Naive thymus-derived CD4-positive, alpha-beta T cell (primary cell): Measurements from ENCODE around the gene LEMD2. TPM values are rescaled to one million over a fixed set of nuclear protein-coding genes. Genes with fewer than 3 reads are reported as not detected.

Experiments used
- ATAC-seq: fragments of 150-1000 bp; cut with Tn5 transposase; 2 replicates; pipeline ENCODE4 v1.10.0; 2021; ENCODE audit warnings: mild to moderate bottlenecking, moderate library complexity
- CTCF ChIA-PET: fragments of 350-600 bp; sonication (Branson Sonifier 250); formaldehyde crosslinking; loops from one replicate; lab custom pipeline; 2021; ENCODE audit warnings: antibody characterized with exemption; lab: Charles Lee
- POLR2A ChIA-PET: fragments of 350-600 bp; sonication (Branson Sonifier 250); formaldehyde crosslinking; loops from one replicate; lab custom pipeline; 2021; ENCODE audit warnings: antibody characterized with exemption, inconsistent platforms; lab: Charles Lee
- DNase-seq, 9 donors: peaks; one replicate each; pipeline versions ENCODE4 v3.0.0 to v3.0.0-alpha.2; 2020 to 2022; ENCODE audit warnings: mixed read lengths in 1 of 9
- H3K27ac ChIP-seq: one replicate; pipeline ENCODE4 v1.7.0; 2013; ENCODE audit warnings: mild to moderate bottlenecking, low read depth, low read length, moderate library complexity
- H3K27me3 ChIP-seq, 2 donors: one replicate each; pipeline ENCODE4 v1.7.0; 2013; ENCODE audit warnings: low read length in 2 of 2, mild to moderate bottlenecking in 2 of 2, moderate library complexity in 2 of 2; ENCODE audit not compliant: control insufficient read depth in 2 of 2, insufficient read depth in 2 of 2
- H3K36me3 ChIP-seq, 3 experiments: 1 replicate in 2 of 3; 2 replicates in 1 of 3; pipeline ENCODE4 v1.7.0; 2013; ENCODE audit warnings: low read length in 3 of 3, mild to moderate bottlenecking in 3 of 3, moderate library complexity in 1 of 3; ENCODE audit not compliant: insufficient read depth in 3 of 3, control insufficient read depth in 2 of 3
- H3K4me1 ChIP-seq, 2 donors: one replicate each; pipeline ENCODE4 v1.7.0; 2013; ENCODE audit warnings: low read length in 2 of 2, mild to moderate bottlenecking in 2 of 2, moderate library complexity in 1 of 2; ENCODE audit not compliant: control insufficient read depth in 2 of 2, insufficient read depth in 2 of 2
- H3K4me3 ChIP-seq: 2 replicates; pipeline ENCODE4 v1.7.0; 2013; ENCODE audit warnings: mild to moderate bottlenecking, low read length
- H3K9me3 ChIP-seq, 3 experiments: 1 replicate in 2 of 3; 2 replicates in 1 of 3; pipeline ENCODE4 v1.7.0; 2013; ENCODE audit warnings: low read length in 3 of 3; ENCODE audit not compliant: control insufficient read depth in 2 of 3
- H3K27ac Mint-ChIP-seq, 9 donors: one replicate each; pipeline ENCODE4 v1.8.0; 2020 to 2022; ENCODE audit warnings: mixed read lengths in 9 of 9, mild to moderate bottlenecking in 8 of 9, moderate library complexity in 5 of 9, inconsistent platforms in 2 of 9
- H3K27me3 Mint-ChIP-seq, 5 donors: one replicate each; pipeline ENCODE4 v1.8.0; 2021 to 2022; ENCODE audit warnings: mixed read lengths in 5 of 5, mild to moderate bottlenecking in 1 of 5
- H3K36me3 Mint-ChIP-seq, 5 donors: one replicate each; pipeline ENCODE4 v1.8.0; 2020 to 2022; ENCODE audit warnings: mixed read lengths in 5 of 5, mild to moderate bottlenecking in 3 of 5, inconsistent platforms in 1 of 5
- H3K4me1 Mint-ChIP-seq, 7 donors: one replicate each; pipeline ENCODE4 v1.8.0; 2020 to 2022; ENCODE audit warnings: mixed read lengths in 7 of 7, mild to moderate bottlenecking in 3 of 7, inconsistent platforms in 1 of 7
- H3K4me3 Mint-ChIP-seq, 10 donors: one replicate each; pipeline ENCODE4 v1.8.0; 2020 to 2022; ENCODE audit warnings: mild to moderate bottlenecking in 10 of 10, mixed read lengths in 10 of 10, moderate library complexity in 6 of 10, inconsistent platforms in 2 of 10
- H3K9me3 Mint-ChIP-seq, 11 donors: one replicate each; pipeline ENCODE4 v1.8.0; 2020 to 2022; ENCODE audit warnings: mixed read lengths in 11 of 11, mild to moderate bottlenecking in 4 of 11, inconsistent platforms in 1 of 11, moderate library complexity in 1 of 11
- intact Hi-C, 2 donors: fragments of 100-400 bp; cut with micrococcal nuclease; formaldehyde crosslinking; loops; one replicate each; pipeline ENCODE4 v1.15.1; 2023
- polyA plus RNA-seq, 2 donors: library from polyadenylated mRNA; unstranded; fragments of 300-500 nt; fragmentation: Illumina TruSeq; gene quantifications; one replicate each; pipeline ENCODE4 v1.2.3, GENCODE V29; 2021
- total RNA-seq, 6 experiments: library from RNA in 5 of 6; stranded (reverse) in 5 of 6; gene quantifications; 1 replicate in 5 of 6; 2 replicates in 1 of 6; pipeline ENCODE4 v1.2.3 and lab custom pipeline; 2021 to 2026

The LEMD2 gene
- total and polyA plus RNA-seq, 7 experiments from 2014 or later: 27.0 to 124 (median 104) TPM

- POLR2A ChIA-PET: interaction anchor here (0.7 kb wide), 2 partner anchors 11 to 564 kb away, joined by 3 read pairs; no protein-coding TSS in a partner anchor
These were observed 30.1 kb upstream of the LEMD2 start for GRCh38 chr6:33819021-33819420.

GRCh38 chr6:33818293-33818692, 29.4 kb upstream of the LEMD2 start:
- Histone ChIP-seq H3K4me1 (no peaks in the 10 kb centered on the region), H3K4me3 (no peak overlapping the region), H3K27ac (no peak overlapping the region), H3K27me3 (peaks cover 0 to 3% of the 10 kb centered on the region in 2 donors), H3K9me3 (no peaks in the 10 kb centered on the region), H3K36me3 (no peaks in the 10 kb centered on the region)
- POLR2A ChIA-PET: interaction anchor here (0.7 kb wide), 2 partner anchors 10 to 565 kb away, joined by 3 read pairs; no protein-coding TSS in a partner anchor
- H3K36me3 Mint-ChIP-seq: peaks cover 0 to 5% (median 0%) of the 10 kb centered on the region in 5 donors
- H3K4me1 Mint-ChIP-seq: peaks cover 0 to 17% (median 8%) of the 10 kb centered on the region in 7 donors
- peak overlapping the region in 1 of 9 donors; percentile 29 for H3K27ac Mint-ChIP-seq
- ATAC-seq (no peak), DNase-seq (no peak)
- intact Hi-C loops: no loop called here
- peaks cover 0 to 4% (median 0%) of the 10 kb centered on the region in 11 donors for H3K9me3 Mint-ChIP-seq
- CTCF ChIA-PET: no interaction called here
- peaks cover 16 to 34% (median 23%) of the 10 kb centered on the region in 5 donors for H3K27me3 Mint-ChIP-seq
- no peak overlapping the region for H3K4me3 Mint-ChIP-seq

More at GRCh38 chr6:33819021-33819420, 30.1 kb upstream of the LEMD2 start:
- no peaks in the 10 kb centered on the region for H3K4me1 ChIP-seq
- CTCF ChIA-PET: no interaction called here
- Mint-ChIP-seq H3K4me3 (no peak overlapping the region), H3K9me3 (peaks cover 0 to 4% (median 0%) of the 10 kb centered on the region in 11 donors), H3K27ac (no peak overlapping the region), H3K27me3 (peaks cover 12 to 30% (median 17%) of the 10 kb centered on the region in 5 donors), H3K4me1 (peaks cover 0 to 17% (median 8%) of the 10 kb centered on the region in 7 donors), H3K36me3 (peaks cover 0 to 5% (median 0%) of the 10 kb centered on the region in 5 donors)
- ATAC-seq: no peak
- no peak for DNase-seq
- H3K27me3 ChIP-seq: no peaks in the 10 kb centered on the region
- H3K4me3 ChIP-seq: no peak overlapping the region
- H3K36me3 ChIP-seq: no peaks in the 10 kb centered on the region
- H3K27ac ChIP-seq: no peak overlapping the region
- H3K9me3 ChIP-seq: no peaks in the 10 kb centered on the region
- intact Hi-C loops: no loop called here

GRCh38 chr6:33817489-33817888, 28.6 kb upstream of the LEMD2 start:
- Histone ChIP-seq H3K27ac (no peak overlapping the region), H3K36me3 (no peaks in the 10 kb centered on the region), H3K4me1 (no peaks in the 10 kb centered on the region), H3K27me3 (peaks cover 0 to 3% of the 10 kb centered on the region in 2 donors), H3K4me3 (no peak overlapping the region), H3K9me3 (no peaks in the 10 kb centered on the region)
- peaks cover 0 to 17% (median 8%) of the 10 kb centered on the region in 7 donors for H3K4me1 Mint-ChIP-seq
- H3K36me3 Mint-ChIP-seq: peaks cover 0 to 5% (median 0%) of the 10 kb centered on the region in 5 donors
- ATAC-seq (no peak), DNase-seq (no peak)
- POLR2A ChIA-PET: no interaction called here
- CTCF ChIA-PET: no interaction called here
- intact Hi-C loops: no loop called here
- peaks cover 0 to 4% (median 0%) of the 10 kb centered on the region in 11 donors for H3K9me3 Mint-ChIP-seq
- H3K27ac Mint-ChIP-seq: no peak overlapping the region
- no peak overlapping the region for H3K4me3 Mint-ChIP-seq
- peaks cover 16 to 35% (median 27%) of the 10 kb centered on the region in 5 donors for H3K27me3 Mint-ChIP-seq

GRCh38 chr6:33816911-33817310, 28.0 kb upstream of the LEMD2 start:
- ChIA-PET POLR2A (no interaction called here), CTCF (no interaction called here)
- no peaks in the 10 kb centered on the region for H3K36me3 ChIP-seq
- peaks cover 0 to 15% (median 8%) of the 10 kb centered on the region in 7 donors for H3K4me1 Mint-ChIP-seq
- no peak overlapping the region for H3K27ac Mint-ChIP-seq
- no peak overlapping the region for H3K4me3 Mint-ChIP-seq
- no peak for DNase-seq
- H3K27me3 Mint-ChIP-seq: peaks cover 20 to 41% (median 33%) of the 10 kb centered on the region in 5 donors
- H3K36me3 Mint-ChIP-seq: peaks cover 0 to 5% (median 0%) of the 10 kb centered on the region in 5 donors
- H3K27ac ChIP-seq: no peak overlapping the region
- H3K4me1 ChIP-seq: no peaks in the 10 kb centered on the region
- no peak overlapping the region for H3K4me3 ChIP-seq
- ATAC-seq: no peak
- no peaks in the 10 kb centered on the region for H3K9me3 ChIP-seq
- peaks cover 0 to 4% (median 0%) of the 10 kb centered on the region in 11 donors for H3K9me3 Mint-ChIP-seq
- intact Hi-C loops: no loop called here
- peaks cover 0 to 6% of the 10 kb centered on the region in 2 donors for H3K27me3 ChIP-seq

- no peak overlapping the region for H3K27ac ChIP-seq
- no peak overlapping the region for H3K4me3 ChIP-seq
- no peaks in the 10 kb centered on the region for H3K4me1 ChIP-seq
- ChIA-PET CTCF (interaction anchor here (0.9 kb wide), 1 partner anchor 10 kb away, joined by 3 read pairs; no protein-coding TSS in a partner anchor), POLR2A (interaction anchor here (0.8 kb wide), 1 partner anchor 61 kb away, joined by 3 read pairs; no protein-coding TSS in a partner anchor)
- H3K36me3 ChIP-seq: no peaks in the 10 kb centered on the region
- H3K27me3 ChIP-seq: peaks cover 0 to 6% of the 10 kb centered on the region in 2 donors
- peak overlapping the region in 1 of 10 donors; percentile 37 for H3K4me3 Mint-ChIP-seq
- no peak overlapping the region for H3K27ac Mint-ChIP-seq
- intact Hi-C loops: no loop called here
- DNase-seq: no peak
- H3K4me1 Mint-ChIP-seq: peaks cover 0 to 11% (median 6%) of the 10 kb centered on the region in 7 donors
- peaks cover 0 to 4% (median 0%) of the 10 kb centered on the region in 11 donors for H3K9me3 Mint-ChIP-seq
- H3K27me3 Mint-ChIP-seq: peaks cover 27 to 49% (median 43%) of the 10 kb centered on the region in 5 donors
- peak; percentile 42 for ATAC-seq
- no peaks in the 10 kb centered on the region for H3K9me3 ChIP-seq
- peaks cover 0 to 5% (median 0%) of the 10 kb centered on the region in 5 donors for H3K36me3 Mint-ChIP-seq
These were observed 26.9 kb upstream of the LEMD2 start for GRCh38 chr6:33815854-33816253.

- H3K36me3 Mint-ChIP-seq: peaks cover 0 to 5% (median 0%) of the 10 kb centered on the region in 5 donors
These were observed 25.4 kb upstream of the LEMD2 start for GRCh38 chr6:33813990-33814985.

More at GRCh38 chr6:33813990-33814985, 25.4 kb upstream of the LEMD2 start:
- POLR2A ChIA-PET: no interaction called here
- DNase-seq (no peak), ATAC-seq (no peak)
- Mint-ChIP-seq H3K27ac (no peak overlapping the region), H3K9me3 (peaks cover 0 to 4% (median 0%) of the 10 kb centered on the region in 11 donors), H3K4me3 (no peak overlapping the region), H3K4me1 (peaks cover 1 to 8% (median 4%) of the 10 kb centered on the region in 7 donors), H3K27me3 (peaks cover 30 to 54% (median 51%) of the 10 kb centered on the region in 5 donors)
- H3K4me3 ChIP-seq: no peak overlapping the region
- CTCF ChIA-PET: no interaction called here
- H3K36me3 ChIP-seq: no peaks in the 10 kb centered on the region
- intact Hi-C loops: loop anchor here in 1 of 2 donors (2.0 kb wide), 1 partner anchor 25 kb away; the partner anchor contains the start of gene LEMD2
- H3K4me1 ChIP-seq: no peaks in the 10 kb centered on the region
- H3K9me3 ChIP-seq: no peaks in the 10 kb centered on the region
- H3K27ac ChIP-seq: no peak overlapping the region
- peaks cover 0 to 6% of the 10 kb centered on the region in 2 donors for H3K27me3 ChIP-seq
